Measurements from ENCODE around the gene EGFL7.
A peak's percentile ranks its signal among the peaks of the same experiment; 100 is the strongest.

Gene EGFL7

DNA sequence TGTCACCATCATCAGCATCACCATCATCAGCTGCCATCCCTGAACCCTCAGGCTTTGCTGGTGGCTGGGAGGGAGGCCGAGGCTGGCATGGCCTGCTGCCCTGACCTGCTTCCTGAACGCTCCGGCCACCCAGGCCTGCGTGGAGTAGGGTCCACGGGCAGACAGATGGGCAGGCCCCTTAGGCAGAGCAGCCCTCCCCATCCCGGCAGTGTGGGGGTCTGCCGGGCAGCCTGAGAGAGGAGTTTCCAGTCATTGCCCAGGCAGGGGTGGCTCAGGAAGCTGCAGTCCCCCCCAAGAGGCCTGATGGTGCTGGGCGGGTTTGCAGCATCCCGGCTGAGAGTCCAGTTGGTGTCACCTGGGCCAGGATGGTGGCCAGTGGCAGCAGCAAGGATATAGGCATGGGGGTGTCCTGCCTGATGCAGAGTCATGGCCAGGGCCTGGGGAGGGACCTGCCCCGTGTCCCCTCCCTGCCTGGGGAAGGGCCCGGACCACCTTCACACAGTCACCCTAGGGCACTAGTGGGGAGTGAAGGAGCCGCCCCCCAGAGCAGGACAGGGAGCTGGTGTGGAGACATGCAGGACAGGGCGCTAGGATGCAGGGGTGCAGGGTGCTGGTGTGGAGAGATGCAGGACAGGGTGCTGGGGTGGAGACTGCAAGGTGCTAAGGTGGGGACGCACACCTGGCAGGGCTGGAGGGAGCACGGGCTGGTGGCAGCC lies 7.7 kb upstream of the EGFL7 start:
- TF ChIP-seq, protein P1, sequence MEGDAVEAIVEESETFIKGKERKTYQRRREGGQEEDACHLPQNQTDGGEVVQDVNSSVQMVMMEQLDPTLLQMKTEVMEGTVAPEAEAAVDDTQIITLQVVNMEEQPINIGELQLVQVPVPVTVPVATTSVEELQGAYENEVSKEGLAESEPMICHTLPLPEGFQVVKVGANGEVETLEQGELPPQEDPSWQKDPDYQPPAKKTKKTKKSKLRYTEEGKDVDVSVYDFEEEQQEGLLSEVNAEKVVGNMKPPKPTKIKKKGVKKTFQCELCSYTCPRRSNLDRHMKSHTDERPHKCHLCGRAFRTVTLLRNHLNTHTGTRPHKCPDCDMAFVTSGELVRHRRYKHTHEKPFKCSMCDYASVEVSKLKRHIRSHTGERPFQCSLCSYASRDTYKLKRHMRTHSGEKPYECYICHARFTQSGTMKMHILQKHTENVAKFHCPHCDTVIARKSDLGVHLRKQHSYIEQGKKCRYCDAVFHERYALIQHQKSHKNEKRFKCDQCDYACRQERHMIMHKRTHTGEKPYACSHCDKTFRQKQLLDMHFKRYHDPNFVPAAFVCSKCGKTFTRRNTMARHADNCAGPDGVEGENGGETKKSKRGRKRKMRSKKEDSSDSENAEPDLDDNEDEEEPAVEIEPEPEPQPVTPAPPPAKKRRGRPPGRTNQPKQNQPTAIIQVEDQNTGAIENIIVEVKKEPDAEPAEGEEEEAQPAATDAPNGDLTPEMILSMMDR (IDR thresholded peaks at IDR 0.05; ENCODE audit: low read length, missing control alignments) = no peak
- H3K4me3 ChIP-seq (replicated peaks; ENCODE audit: low read depth, low read length) = no peak overlapping the region
- no peak for DNase-seq (ENCODE audit: low read depth)

DNA sequence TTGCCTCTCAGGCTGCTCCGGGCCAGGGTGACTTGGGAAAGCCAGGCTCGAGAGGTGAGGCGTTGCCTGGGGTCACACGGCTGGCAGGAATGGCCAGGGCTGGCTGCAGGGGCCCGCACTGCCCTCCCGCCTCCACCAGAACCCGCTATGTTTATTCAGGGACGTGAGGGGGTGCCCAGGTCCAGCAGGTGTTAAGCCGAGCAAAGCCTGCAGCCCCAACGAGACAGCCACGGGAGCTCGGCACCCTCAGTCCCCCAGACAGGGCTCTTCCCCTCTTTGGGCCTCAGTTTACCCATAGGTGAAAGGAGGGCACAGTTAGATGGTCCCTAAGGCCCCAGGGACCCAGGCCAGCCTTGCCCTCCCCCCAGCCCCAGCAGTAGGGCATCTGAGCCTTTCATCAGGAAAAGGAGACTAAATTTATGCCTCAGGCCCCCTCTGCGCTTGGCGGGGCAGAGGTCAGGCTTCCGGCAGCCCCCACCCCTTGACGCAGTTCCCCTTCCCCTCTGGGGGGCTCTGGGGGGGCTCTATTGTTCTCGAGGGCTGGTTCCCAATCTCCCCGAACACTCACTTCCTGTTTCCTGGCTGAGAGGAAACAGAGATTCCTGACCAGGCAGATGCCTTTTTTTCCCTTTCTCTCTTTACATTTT lies 7.1 kb upstream of the EGFL7 start:
- TF ChIP-seq, protein P1 (IDR thresholded peaks at IDR 0.05; ENCODE audit: low read length, missing control alignments) = no peak
- H3K4me3 ChIP-seq (replicated peaks; ENCODE audit: low read depth, low read length) = no peak overlapping the region
- peak; percentile 69 for DNase-seq (ENCODE audit: low read depth)

DNA sequence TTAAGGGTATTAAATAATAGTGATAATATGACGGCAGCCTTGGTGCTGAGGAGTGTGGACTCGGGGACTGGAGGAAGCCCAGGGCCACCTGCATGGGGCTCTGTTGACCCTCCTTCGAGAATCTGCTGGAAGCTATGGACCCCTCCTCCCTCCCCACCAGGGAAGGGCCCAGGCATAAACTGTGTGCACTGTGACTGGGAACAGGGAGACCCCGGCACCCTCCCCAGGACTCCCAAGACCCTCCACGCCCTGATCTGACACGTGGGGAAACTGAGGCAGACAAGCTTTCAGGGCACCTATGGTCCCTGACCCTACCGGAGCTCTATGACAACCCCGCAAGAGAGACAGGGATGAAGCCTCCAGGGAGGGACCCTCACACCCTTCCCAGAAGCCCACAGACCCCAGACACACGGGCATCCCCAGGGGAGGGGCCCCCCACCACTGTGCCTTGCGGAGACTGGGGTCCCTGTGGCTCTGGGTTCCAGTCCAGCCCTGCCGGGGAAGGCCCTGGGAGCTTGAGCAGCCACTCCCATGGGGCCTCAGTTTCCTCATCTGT lies 6.5 kb upstream of the EGFL7 start:
- TF ChIP-seq, protein P1 (IDR thresholded peaks at IDR 0.05; ENCODE audit: low read length, missing control alignments) = no peak
- H3K4me3 ChIP-seq (replicated peaks; ENCODE audit: low read depth, low read length) = no peak overlapping the region
- no peak for DNase-seq (ENCODE audit: low read depth)

DNA sequence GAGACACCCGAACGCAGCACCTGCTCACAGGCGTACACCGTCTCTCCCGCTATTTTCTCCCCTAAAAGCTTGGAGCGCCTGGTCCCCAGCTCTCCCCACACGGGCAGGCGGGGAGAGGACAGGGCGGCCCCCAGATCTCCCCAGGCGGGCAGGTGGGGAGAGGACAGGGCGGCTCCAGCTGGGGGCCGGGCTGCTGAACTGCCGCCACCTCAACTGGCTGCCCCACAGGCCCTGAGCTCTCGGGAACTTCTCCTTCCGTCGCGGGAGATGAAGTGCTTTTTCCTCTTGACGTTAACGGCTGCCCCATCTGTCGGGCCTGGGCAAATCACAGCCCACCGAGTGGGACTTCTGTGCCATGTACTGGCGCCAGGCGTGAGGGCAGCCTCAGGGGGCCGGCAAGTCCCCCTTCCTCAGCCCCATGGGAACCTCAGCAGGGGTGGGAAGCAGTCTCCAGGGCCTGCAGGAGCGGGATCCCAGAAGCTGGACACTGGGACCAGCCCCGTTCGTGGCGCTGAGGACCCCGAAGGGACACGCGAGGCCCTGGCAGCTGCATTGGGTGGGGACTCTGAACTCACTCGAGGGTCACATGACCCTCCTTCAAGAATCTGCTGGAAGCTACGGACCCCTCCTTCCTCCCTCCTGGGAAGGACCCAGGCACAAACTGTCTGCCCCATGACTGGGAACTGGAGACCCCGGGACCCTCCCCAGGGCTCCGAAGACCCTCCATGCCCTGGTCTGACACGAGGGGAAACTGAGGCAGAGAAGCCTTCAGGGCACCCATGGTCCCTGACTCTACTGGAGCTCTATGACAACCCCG lies 5.7 kb upstream of the EGFL7 start:
- DNase-seq (ENCODE audit: low read depth) = no peak
- no peak overlapping the region for H3K4me3 ChIP-seq (replicated peaks; ENCODE audit: low read depth, low read length)
- TF ChIP-seq, protein P1 (IDR thresholded peaks at IDR 0.05; ENCODE audit: low read length, missing control alignments) = no peak

DNA sequence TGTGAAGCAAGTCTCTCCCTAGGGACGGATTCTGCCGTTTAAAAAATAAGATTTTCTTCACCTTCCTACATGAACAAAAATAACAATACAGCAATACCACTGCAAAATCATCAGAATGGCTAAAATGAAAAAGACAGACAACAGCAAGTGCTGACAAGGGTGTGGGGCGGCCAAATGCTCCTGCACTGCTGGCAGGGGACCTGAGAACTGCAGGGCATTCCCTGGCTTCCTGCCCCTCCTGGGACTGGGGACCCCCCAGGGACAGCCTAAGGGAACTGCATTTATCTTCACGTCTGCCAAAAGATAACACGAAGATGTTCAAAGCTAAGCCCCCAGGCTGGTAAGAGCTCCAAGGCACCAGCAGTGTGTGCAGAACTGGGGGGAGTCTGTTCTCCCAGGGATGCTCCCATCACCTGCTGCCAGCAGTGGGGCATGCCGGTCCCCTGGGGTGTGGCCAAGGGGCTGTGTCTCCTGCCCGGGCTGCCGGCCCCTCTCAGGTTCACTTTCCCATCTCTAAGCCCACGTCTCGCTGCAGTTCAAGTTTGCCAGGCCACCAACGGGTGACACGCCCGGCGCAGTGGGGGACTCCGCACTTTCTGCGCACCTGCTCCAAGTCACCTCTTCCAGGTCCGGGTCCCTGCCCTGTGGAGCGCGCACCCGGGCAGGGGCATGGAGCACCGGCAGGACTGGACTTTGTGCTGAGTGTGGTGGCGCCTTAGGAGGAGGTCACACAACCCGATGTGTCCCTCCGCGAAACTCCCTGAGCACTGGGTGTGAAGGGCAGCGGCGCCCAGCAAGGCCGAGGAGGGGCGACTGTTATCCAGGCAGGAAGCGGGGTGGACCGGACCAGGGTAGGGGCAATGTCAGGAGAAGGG lies 4.5 kb upstream of the EGFL7 start:
- DNase-seq (ENCODE audit: low read depth) = no peak
- TF ChIP-seq, protein P1 (IDR thresholded peaks at IDR 0.05; ENCODE audit: low read length, missing control alignments) = no peak
- no peak overlapping the region for H3K4me3 ChIP-seq (replicated peaks; ENCODE audit: low read depth, low read length)
